Inflammatory macrophage (primary cell): Measurements from ENCODE around the gene MTPN.
A peak's percentile ranks its signal among the peaks of the same experiment; 100 is the strongest.

Experiments
- DNase-seq, 2 donors: peaks; one replicate each; pipeline ENCODE4 v3.0.0-alpha.2; 2020 to 2022

Gene MTPN

GRCh38 chr7:135981958-135982646 lies 4.9 kb upstream of the MTPN start:
- DNase-seq: no peak

- DNase-seq: peak; percentile 91 to 95
Observed at GRCh38 chr7:135980665-135981180, 3.6 kb upstream of the MTPN start.

- peak; percentile 52 to 54 for DNase-seq
Observed at GRCh38 chr7:135980012-135980551, 2.9 kb upstream of the MTPN start.

- peak in 1 of 2 donors; percentile 39 for DNase-seq
Observed at GRCh38 chr7:135979471-135980011, 2.4 kb upstream of the MTPN start.

- no peak for DNase-seq
Observed at GRCh38 chr7:135978624-135979023, 1.5 kb upstream of the MTPN start.

GRCh38 chr7:135977742-135978066 lies 545 bp upstream of the MTPN start:
- DNase-seq: no peak

- DNase-seq: no peak
Observed at GRCh38 chr7:135976312-135977006, 700 bp downstream of the MTPN start.

GRCh38 chr7:135975166-135975565 lies 2.0 kb downstream of the MTPN start:
- no peak for DNase-seq

- no peak for DNase-seq
Observed at GRCh38 chr7:135974667-135975066, 2.5 kb downstream of the MTPN start.

GRCh38 chr7:135971366-135971725 lies 5.8 kb downstream of the MTPN start:
- DNase-seq: peak in 1 of 2 donors; percentile 34

- DNase-seq: peak; percentile 32 to 68
Observed at GRCh38 chr7:135970682-135971365, 6.3 kb downstream of the MTPN start.

GRCh38 chr7:135970045-135970444 lies 7.1 kb downstream of the MTPN start:
- DNase-seq: no peak

- DNase-seq: no peak
Observed at GRCh38 chr7:135966341-135967043, 10.7 kb downstream of the MTPN start.

GRCh38 chr7:135965602-135966001 lies 11.6 kb downstream of the MTPN start:
- DNase-seq: peak; percentile 25 to 42

- no peak for DNase-seq
Observed at GRCh38 chr7:135964791-135965190, 12.4 kb downstream of the MTPN start.

- DNase-seq: peak in 1 of 2 donors; percentile 43
Observed at GRCh38 chr7:135964274-135964673, 12.9 kb downstream of the MTPN start.

- DNase-seq: no peak
Observed at GRCh38 chr7:135962802-135963201, 14.4 kb downstream of the MTPN start.

- DNase-seq: peak in 1 of 2 donors; percentile 46
Observed at GRCh38 chr7:135960709-135961451, 16.3 kb downstream of the MTPN start.

GRCh38 chr7:135959646-135960363 lies 17.4 kb downstream of the MTPN start:
- no peak for DNase-seq

GRCh38 chr7:135958173-135958572 lies 19.0 kb downstream of the MTPN start:
- no peak for DNase-seq

- DNase-seq: no peak
Observed at GRCh38 chr7:135957627-135958026, 19.5 kb downstream of the MTPN start.
